ENCODE measurements around the gene EZH1. TPM values are rescaled to one million over a fixed set of nuclear protein-coding genes. Genes with fewer than 3 reads are reported as not detected.

The EZH1 gene
- total RNA-seq, 1 experiment from 2014 or later: 22.4 TPM

GRCh38 chr17:42744806-42745617, at the start of gene EZH1 (continued):
- TF ChIP-seq ZNF532 (CRISPR knock-in tag; IDR thresholded peaks at IDR 0.05; ENCODE audit: borderline replicate concordance) (no peak), ZNF396 (CRISPR knock-in tag; IDR thresholded peaks at IDR 0.05; ENCODE audit: borderline replicate concordance) (no peak), JAZF1 (CRISPR knock-in tag; IDR thresholded peaks at IDR 0.05) (no peak), KAT7 (CRISPR knock-in tag; IDR thresholded peaks at IDR 0.05; ENCODE audit: borderline replicate concordance) (no peak), ZMAT4 (CRISPR knock-in tag; IDR thresholded peaks at IDR 0.05) (no peak), IRF2 (CRISPR knock-in tag; IDR thresholded peaks at IDR 0.05; ENCODE audit: borderline replicate concordance, low read depth) (no peak), RORB (CRISPR knock-in tag; IDR thresholded peaks at IDR 0.05) (no peak), ARID4B (CRISPR knock-in tag; IDR thresholded peaks at IDR 0.05; ENCODE audit: borderline replicate concordance) (peak; percentile 85; the same call in 1 of the 2 replicates), HMGXB4 (CRISPR knock-in tag; IDR thresholded peaks at IDR 0.05) (0 out of 2 replicates have a peak, but pooled peaks have one; percentile 25), SMAD3 (CRISPR knock-in tag; IDR thresholded peaks at IDR 0.05; ENCODE audit: borderline replicate concordance) (peak; percentile 92), MYBL2 (CRISPR knock-in tag; IDR thresholded peaks at IDR 0.05) (peak; percentile 89), CREB1 (CRISPR knock-in tag; IDR thresholded peaks at IDR 0.05) (peak; percentile 85), GTF2I (CRISPR knock-in tag; conservative IDR thresholded peaks at IDR 0.05) (no peak)

- CTCF ChIA-PET: no interaction called here
- Mint-ChIP-seq H3K27me3 (ENCODE audit: low read depth) (peaks cover 29% of the 10 kb centered on the region), H3K27ac (no peak overlapping the region), H3K36me3 (peaks cover 4% of the 10 kb centered on the region; the same call in 1 of the 2 replicates), H3K4me3 (no peak overlapping the region), H3K9me3 (no peaks in the 10 kb centered on the region), H3K4me1 (peaks cover 2% of the 10 kb centered on the region; the same call in 1 of the 2 replicates)
- ATAC-seq: no peak
- POLR2A ChIA-PET: no interaction called here
- DNase-seq (ENCODE audit: low spot score): no peak
- TF ChIP-seq GABPB1 (CRISPR knock-in tag; IDR thresholded peaks at IDR 0.05) (no peak), ATF1 (CRISPR knock-in tag; IDR thresholded peaks at IDR 0.05) (no peak), ATF3 (CRISPR knock-in tag; conservative IDR thresholded peaks at IDR 0.05) (no peak), ZNF512 (CRISPR knock-in tag; IDR thresholded peaks at IDR 0.05; ENCODE audit: borderline replicate concordance) (no peak), ZSCAN18 (CRISPR knock-in tag; IDR thresholded peaks at IDR 0.05) (no peak)
These were observed 47.7 kb upstream of the EZH1 start for GRCh38 chr17:42792545-42792944.

Measured in WTC11 (cell line).